ENCODE results near the gene TMED10. TPM values are rescaled to one million over a fixed set of nuclear protein-coding genes. Genes with fewer than 3 reads are reported as not detected.

TMED10 gene
- total and polyA plus RNA-seq, 5 donors, result 141 to 333 (median 291) TPM

DNA sequence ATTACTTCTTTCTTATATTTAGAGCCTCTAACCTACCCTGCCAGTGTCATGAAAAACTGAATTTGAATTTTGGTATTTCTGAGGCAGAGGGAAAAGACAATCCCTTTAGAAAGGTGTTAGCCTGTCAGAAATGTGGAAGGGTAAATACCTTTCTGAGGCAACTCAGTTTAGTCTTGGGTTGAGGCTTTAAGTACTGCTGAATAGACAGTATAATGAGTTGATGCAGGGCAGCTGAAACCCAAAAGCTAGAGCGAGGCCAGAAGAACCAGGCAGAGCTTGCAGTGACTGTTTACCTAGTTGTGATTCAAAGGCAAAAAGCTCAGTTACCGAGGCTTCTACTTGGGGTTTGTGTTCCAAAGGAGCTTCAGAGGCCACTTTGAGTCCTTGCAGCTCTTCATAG is 88.3 kb downstream of the TMED10 start:
- WGBS, result 90% methylated on average over 2 of the region's 2 CpGs
- intact Hi-C loops (cut with DNase I), result loop anchor here in 3 of 4 donors (2.0 to 10.0 kb wide), 6 partner anchors 141 to 226 kb away; no protein-coding TSS in a partner anchor
- Histone ChIP-seq H3K27ac (ENCODE audit: low read length) (no peak overlapping the region), H3K27me3 (ENCODE audit: control insufficient read depth, insufficient read depth) (no peaks in the 10 kb centered on the region), H3K9me3 (ENCODE audit: control insufficient read depth, low read length) (no peaks in the 10 kb centered on the region), H3K4me1 (ENCODE audit: control insufficient read depth, insufficient read depth, low read length) (no peaks in the 10 kb centered on the region), H3K4me3 (ENCODE audit: low read length) (no peak overlapping the region)
- DNase-seq, result no peak
- ATAC-seq, result no peak

- intact Hi-C loops (cut with DNase I), result loop anchor here in 1 of 4 donors (10.0 kb wide), 1 partner anchor 140 kb away; no protein-coding TSS in a partner anchor
- DNase-seq, result no peak
- Histone ChIP-seq H3K4me3 (ENCODE audit: low read length) (no peak overlapping the region), H3K27ac (ENCODE audit: low read length) (no peak overlapping the region), H3K9me3 (ENCODE audit: control insufficient read depth, low read length) (no peaks in the 10 kb centered on the region), H3K4me1 (ENCODE audit: control insufficient read depth, insufficient read depth, low read length) (no peaks in the 10 kb centered on the region), H3K27me3 (ENCODE audit: control insufficient read depth, insufficient read depth) (no peaks in the 10 kb centered on the region)
- 63% methylated on average over 5 of the region's 5 CpGs for WGBS
- no peak for ATAC-seq
Observed at GRCh38 chr14:75084513-75084912, 91.9 kb downstream of the TMED10 start.

GRCh38 chr14:75083271-75083670 is 93.1 kb downstream of the TMED10 start:
- 95% methylated on average over 1 of the region's 1 CpG for WGBS

DNA sequence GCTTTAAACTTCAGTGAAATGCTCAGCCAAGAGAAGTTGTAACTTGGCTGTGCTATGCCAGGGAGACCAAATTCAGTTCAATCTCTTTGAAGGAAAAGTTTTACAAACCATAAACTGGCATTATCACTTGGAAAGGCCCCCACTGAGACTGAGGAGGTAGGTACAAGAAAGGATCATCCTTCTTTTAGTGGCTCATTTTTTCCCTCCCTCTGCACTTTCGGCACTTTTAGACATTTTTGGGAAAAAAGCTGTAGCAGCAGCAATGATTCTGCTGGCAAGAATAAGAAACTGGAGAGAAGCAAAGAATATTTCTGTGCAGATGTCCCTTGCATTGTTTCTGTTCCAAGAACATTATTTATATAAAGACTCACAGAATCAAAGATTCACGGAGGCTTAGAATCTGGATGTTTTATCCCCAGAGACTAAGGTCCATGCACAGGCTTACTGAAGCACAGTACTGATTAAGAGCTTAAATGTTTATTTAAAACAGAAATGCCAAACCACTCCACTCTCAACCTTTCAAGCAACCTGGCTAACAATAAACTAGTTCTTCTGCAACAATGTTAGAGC is 94.7 kb downstream of the TMED10 start:
- no peak for DNase-seq
- WGBS, result 54% methylated on average over 2 of the region's 2 CpGs
- no peaks in the 10 kb centered on the region for H3K4me1 ChIP-seq (ENCODE audit: control insufficient read depth, insufficient read depth, low read length)
- no peaks in the 10 kb centered on the region for H3K9me3 ChIP-seq (ENCODE audit: control insufficient read depth, low read length)
- H3K27ac ChIP-seq (ENCODE audit: low read length), result no peak overlapping the region
- intact Hi-C loops (cut with DNase I), result loop anchor here in 1 of 4 donors (10.0 kb wide), 1 partner anchor 137 kb away; no protein-coding TSS in a partner anchor
- ATAC-seq, result no peak
- no peaks in the 10 kb centered on the region for H3K27me3 ChIP-seq (ENCODE audit: control insufficient read depth, insufficient read depth)
- H3K4me3 ChIP-seq (ENCODE audit: low read length), result no peak overlapping the region

More at GRCh38 chr14:75083271-75083670, 93.1 kb downstream of the TMED10 start:
- DNase-seq (no peak), ATAC-seq (no peak)
- no peaks in the 10 kb centered on the region for H3K9me3 ChIP-seq (ENCODE audit: control insufficient read depth, low read length)
- H3K4me1 ChIP-seq (ENCODE audit: control insufficient read depth, insufficient read depth, low read length), result no peaks in the 10 kb centered on the region
- H3K27me3 ChIP-seq (ENCODE audit: control insufficient read depth, insufficient read depth), result no peaks in the 10 kb centered on the region
- no peak overlapping the region for H3K27ac ChIP-seq (ENCODE audit: low read length)
- intact Hi-C loops (cut with DNase I), result loop anchor here in 1 of 4 donors (10.0 kb wide), 1 partner anchor 138 kb away; no protein-coding TSS in a partner anchor
- H3K4me3 ChIP-seq (ENCODE audit: low read length), result no peak overlapping the region

Other genes starting within 250 kb of the TMED10 start
- 1 to 10 TPM; 2.9 to 5.9 (median 4.1) TPM for gene PGF, start 221.0 kb downstream of the TMED10 start, total RNA-seq
- 4.3 TPM for gene PGF, start 221.0 kb downstream of the TMED10 start, polyA plus RNA-seq
- 10 to 100 TPM; 29.4 to 39.9 (median 35.9) TPM for gene EIF2B2, start 173.7 kb downstream of the TMED10 start, total RNA-seq
- gene EIF2B2, start 173.7 kb downstream of the TMED10 start, polyA plus RNA-seq, result 25.9 TPM
- gene MLH3, start 125.1 kb downstream of the TMED10 start, total RNA-seq, result 10 to 100 TPM; 23.2 to 27.7 (median 25.1) TPM
- gene MLH3, start 125.1 kb downstream of the TMED10 start, polyA plus RNA-seq, result 12.5 TPM
- gene ACYP1, start 112.6 kb downstream of the TMED10 start, total RNA-seq, result 10 to 100 TPM; 10.2 to 14.2 (median 11.5) TPM
- 24.0 TPM for gene ACYP1, start 112.6 kb downstream of the TMED10 start, polyA plus RNA-seq
- gene ZC2HC1C, start 107.0 kb downstream of the TMED10 start, total RNA-seq, result 10 to 100 TPM in 1 of 4 donors, 1 to 10 TPM in 3; 6.9 to 10.8 (median 9.1) TPM
- gene ZC2HC1C, start 107.0 kb downstream of the TMED10 start, polyA plus RNA-seq, result 8.4 TPM
- gene NEK9, start 49.6 kb downstream of the TMED10 start, total RNA-seq, result 100 to 1,000 TPM; 112 to 129 (median 123) TPM
- 48.5 TPM for gene NEK9, start 49.6 kb downstream of the TMED10 start, polyA plus RNA-seq
- gene FOS, start 102.2 kb upstream of the TMED10 start, total RNA-seq, result 100 to 1,000 TPM in 1 of 4 donors, 10 to 100 TPM in 3; 15.7 to 244 (median 46.3) TPM
- 144 TPM for gene FOS, start 102.2 kb upstream of the TMED10 start, polyA plus RNA-seq

Data from right cardiac atrium (tissue), 5 donors.